BLaER1 (cell line): ENCODE measurements around the gene ZNF398.

ENCODE experiments used
- H3K27ac ChIP-seq: shearing (Covaris generic); formaldehyde crosslinking; 2 replicates; pipeline ENCODE4 v1.8.1; 2022
- H3K27me3 ChIP-seq: shearing (Covaris generic); formaldehyde crosslinking; 2 replicates; pipeline ENCODE4 v1.8.1; 2022
- H3K36me3 ChIP-seq: shearing (Covaris generic); formaldehyde crosslinking; 2 replicates; pipeline ENCODE4 v1.8.1; 2022
- H3K4me1 ChIP-seq: shearing (Covaris generic); formaldehyde crosslinking; 2 replicates; pipeline ENCODE4 v1.8.1; 2022
- H3K4me2 ChIP-seq: shearing (Covaris generic); formaldehyde crosslinking; 2 replicates; pipeline ENCODE4 v1.8.1; 2022
- H3K4me3 ChIP-seq: shearing (Covaris generic); formaldehyde crosslinking; 2 replicates; pipeline ENCODE4 v1.8.1; 2022
- H3K9ac ChIP-seq: shearing (Covaris generic); formaldehyde crosslinking; 2 replicates; pipeline ENCODE4 v1.8.1; 2022
- H3K9me3 ChIP-seq: shearing (Covaris generic); formaldehyde crosslinking; 2 replicates; pipeline ENCODE4 v1.8.1; 2022
- H4K20me1 ChIP-seq: shearing (Covaris generic); formaldehyde crosslinking; 2 replicates; pipeline ENCODE4 v1.8.1; 2022
- Cebpa-rat ChIP-seq: shearing (Covaris generic); IDR thresholded peaks from 2 replicates; pipeline ENCODE4 v1.8.1; 2022

The ZNF398 gene

DNA sequence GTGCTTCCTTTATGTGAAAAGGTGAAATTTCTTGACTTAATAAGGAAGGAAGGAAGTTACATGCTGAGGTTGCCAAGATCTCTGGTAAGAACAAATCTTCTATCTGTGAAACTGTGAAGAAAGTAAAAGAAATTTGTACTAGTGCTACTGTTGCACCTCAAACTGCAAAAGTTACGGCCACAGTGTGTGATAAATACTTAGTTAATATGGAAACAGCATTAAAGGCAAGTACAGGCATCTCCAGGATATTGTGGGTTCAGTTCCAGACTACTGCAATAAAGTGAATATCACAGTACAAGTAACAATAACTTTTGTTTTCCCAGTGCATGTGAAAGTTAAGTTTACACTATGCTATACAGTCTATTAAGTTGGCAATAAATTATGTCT, 25.3 kb downstream of the ZNF398 start:
- Histone ChIP-seq H3K9me3 (no peaks in the 10 kb centered on the region), H3K4me1 (no peaks in the 10 kb centered on the region), H3K36me3 (peaks cover 98% of the 10 kb centered on the region), H4K20me1 (0 out of 2 replicates have a peak, but pooled peaks cover 5% of the 10 kb centered on the region), H3K27me3 (no peaks in the 10 kb centered on the region), H3K4me3 (no peak overlapping the region), H3K27ac (no peak overlapping the region), H3K9ac (no peak overlapping the region), H3K4me2 (no peak overlapping the region)
- TF ChIP-seq Cebpa-rat: no peak

DNA sequence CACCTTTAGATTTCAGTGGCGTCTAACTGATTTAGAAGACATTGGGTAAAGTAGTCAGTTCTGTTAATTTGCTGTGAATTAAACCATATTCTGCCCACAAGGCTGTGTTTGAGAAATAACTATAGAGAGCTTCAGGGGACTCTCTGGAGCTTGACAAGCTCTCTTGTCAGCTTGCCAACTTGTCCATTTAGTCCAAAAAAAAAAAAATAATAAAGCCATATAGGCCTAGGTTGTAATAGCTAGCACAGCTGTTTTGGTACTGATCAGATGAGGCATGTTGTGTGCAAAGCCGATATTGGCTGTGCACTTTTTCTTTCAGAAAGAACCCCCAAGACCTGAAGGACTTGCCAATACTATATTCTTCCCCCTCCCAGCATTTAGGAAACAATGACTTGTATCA, 27.9 kb downstream of the ZNF398 start:
- Histone ChIP-seq H3K27me3 (no peaks in the 10 kb centered on the region), H3K4me1 (no peaks in the 10 kb centered on the region), H3K27ac (no peak overlapping the region), H3K4me2 (no peak overlapping the region), H3K9me3 (no peaks in the 10 kb centered on the region), H3K36me3 (peaks cover 98% of the 10 kb centered on the region), H4K20me1 (peaks cover 9% of the 10 kb centered on the region; the same call in 1 of the 2 replicates), H3K9ac (no peak overlapping the region), H3K4me3 (no peak overlapping the region)
- TF ChIP-seq Cebpa-rat: no peak

DNA sequence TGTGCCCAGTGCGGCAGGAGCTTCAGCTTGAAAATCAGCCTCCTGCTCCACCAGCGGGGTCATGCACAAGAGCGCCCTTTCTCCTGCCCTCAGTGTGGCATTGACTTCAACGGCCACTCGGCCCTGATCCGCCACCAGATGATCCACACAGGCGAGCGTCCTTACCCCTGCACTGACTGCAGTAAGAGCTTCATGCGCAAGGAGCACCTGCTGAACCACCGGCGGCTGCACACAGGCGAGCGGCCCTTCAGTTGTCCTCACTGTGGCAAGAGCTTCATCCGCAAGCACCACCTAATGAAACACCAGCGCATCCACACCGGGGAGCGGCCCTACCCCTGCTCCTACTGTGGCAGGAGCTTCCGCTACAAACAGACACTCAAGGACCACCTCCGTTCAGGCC, 32.0 kb downstream of the ZNF398 start:
- Histone ChIP-seq H3K27me3 (no peaks in the 10 kb centered on the region), H3K9ac (no peak overlapping the region), H3K4me1 (no peaks in the 10 kb centered on the region), H3K4me3 (no peak overlapping the region), H3K9me3 (no peaks in the 10 kb centered on the region), H4K20me1 (peaks cover 9% of the 10 kb centered on the region; the same call in 1 of the 2 replicates), H3K36me3 (peaks cover 97% of the 10 kb centered on the region), H3K4me2 (no peak overlapping the region), H3K27ac (no peak overlapping the region)
- no peak for TF ChIP-seq Cebpa-rat

DNA sequence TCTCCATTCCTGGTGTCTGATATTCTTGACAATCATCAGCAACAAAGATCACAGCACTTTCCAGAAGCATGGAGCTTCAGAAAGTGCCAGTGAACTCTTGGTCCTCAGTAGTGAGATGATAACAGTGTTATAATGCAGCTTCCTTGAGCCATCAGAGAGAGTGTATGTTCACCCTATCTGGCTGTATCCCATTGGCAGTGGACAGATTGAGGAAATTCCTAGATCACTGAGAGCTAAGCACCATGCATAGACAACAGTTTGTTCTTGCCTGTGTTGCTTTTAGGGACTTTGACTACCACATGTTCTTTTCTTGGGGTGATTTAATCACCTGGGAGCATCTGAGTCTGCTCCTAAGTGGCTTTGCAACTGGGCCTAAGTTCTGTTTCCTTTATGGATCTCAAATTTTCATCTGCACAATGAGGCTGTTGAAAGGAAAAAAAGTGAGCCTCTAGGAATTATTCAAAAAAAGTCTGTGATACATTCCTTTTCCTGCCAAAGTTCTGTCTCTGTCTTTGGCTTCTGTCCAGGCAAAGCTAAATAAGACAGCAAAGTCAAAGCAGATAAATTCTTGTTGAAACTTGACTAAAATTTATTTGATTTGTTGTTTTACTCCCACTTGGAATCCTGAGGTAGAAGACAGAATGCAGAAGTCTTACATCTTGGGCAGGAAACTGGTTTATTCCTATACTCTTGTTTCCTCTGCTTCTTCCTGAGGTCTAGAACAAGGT, 33.6 kb downstream of the ZNF398 start:
- H3K4me1 ChIP-seq: no peaks in the 10 kb centered on the region
- H3K4me2 ChIP-seq: no peak overlapping the region
- no peaks in the 10 kb centered on the region for H3K27me3 ChIP-seq
- TF ChIP-seq Cebpa-rat: no peak
- no peak overlapping the region for H3K27ac ChIP-seq
- H3K36me3 ChIP-seq: peaks cover 81% of the 10 kb centered on the region
- H3K9me3 ChIP-seq: no peaks in the 10 kb centered on the region
- H3K4me3 ChIP-seq: no peak overlapping the region
- H4K20me1 ChIP-seq: peaks cover 9% of the 10 kb centered on the region; the same call in 1 of the 2 replicates
- H3K9ac ChIP-seq: no peak overlapping the region

DNA sequence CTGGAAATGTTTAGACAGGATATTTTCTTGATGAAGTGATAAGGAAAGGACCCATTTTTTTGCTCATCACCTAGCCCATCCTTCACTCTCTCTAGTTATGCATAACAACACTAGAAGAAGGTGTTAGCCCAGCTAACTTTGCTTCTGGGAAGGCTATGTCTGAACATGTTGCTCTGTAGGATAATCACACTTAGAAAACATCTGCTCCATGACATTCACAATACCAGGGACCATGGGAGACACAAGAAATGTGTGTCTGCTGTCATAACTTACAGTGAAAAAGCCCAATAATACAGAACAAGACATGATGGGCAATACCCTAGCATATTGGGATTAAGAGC, 34.2 kb downstream of the ZNF398 start:
- Histone ChIP-seq H3K27ac (no peak overlapping the region), H3K9me3 (no peaks in the 10 kb centered on the region), H3K4me1 (no peaks in the 10 kb centered on the region)

DNA sequence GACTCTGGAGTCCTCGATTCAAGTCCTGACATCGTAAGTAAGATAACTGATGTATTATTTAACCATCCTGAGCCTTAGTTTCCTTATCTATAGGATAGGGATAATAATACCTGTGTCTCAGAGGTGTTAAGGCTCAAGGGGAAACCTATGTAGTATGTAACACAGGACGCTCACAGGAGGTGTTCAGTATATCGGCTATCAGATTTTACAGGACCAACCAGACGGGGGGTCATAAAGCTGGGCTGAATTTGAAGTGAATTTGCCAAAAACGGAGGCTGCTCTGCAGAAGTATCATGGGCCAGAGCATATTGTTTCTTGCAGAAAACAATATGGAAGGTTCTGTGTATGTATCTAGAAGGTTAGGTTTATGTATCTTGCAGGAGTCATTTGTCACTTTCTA, 37.0 kb downstream of the ZNF398 start:
- peaks cover 47% of the 10 kb centered on the region for H3K36me3 ChIP-seq
- H4K20me1 ChIP-seq: peaks cover 7% of the 10 kb centered on the region; the same call in 1 of the 2 replicates
- H3K27me3 ChIP-seq: no peaks in the 10 kb centered on the region
- no peak overlapping the region for H3K4me2 ChIP-seq
- no peak overlapping the region for H3K9ac ChIP-seq
- no peaks in the 10 kb centered on the region for H3K4me1 ChIP-seq
- no peaks in the 10 kb centered on the region for H3K9me3 ChIP-seq
- TF ChIP-seq Cebpa-rat: no peak
- H3K4me3 ChIP-seq: no peak overlapping the region
- no peak overlapping the region for H3K27ac ChIP-seq

More for the DNA sequence above, 34.2 kb downstream of the ZNF398 start:
- H3K36me3 ChIP-seq: peaks cover 76% of the 10 kb centered on the region
- no peak overlapping the region for H3K9ac ChIP-seq
- no peak overlapping the region for H3K4me2 ChIP-seq
- no peak overlapping the region for H3K4me3 ChIP-seq
- TF ChIP-seq Cebpa-rat: no peak
- no peaks in the 10 kb centered on the region for H3K27me3 ChIP-seq
- H4K20me1 ChIP-seq: peaks cover 9% of the 10 kb centered on the region; the same call in 1 of the 2 replicates

DNA sequence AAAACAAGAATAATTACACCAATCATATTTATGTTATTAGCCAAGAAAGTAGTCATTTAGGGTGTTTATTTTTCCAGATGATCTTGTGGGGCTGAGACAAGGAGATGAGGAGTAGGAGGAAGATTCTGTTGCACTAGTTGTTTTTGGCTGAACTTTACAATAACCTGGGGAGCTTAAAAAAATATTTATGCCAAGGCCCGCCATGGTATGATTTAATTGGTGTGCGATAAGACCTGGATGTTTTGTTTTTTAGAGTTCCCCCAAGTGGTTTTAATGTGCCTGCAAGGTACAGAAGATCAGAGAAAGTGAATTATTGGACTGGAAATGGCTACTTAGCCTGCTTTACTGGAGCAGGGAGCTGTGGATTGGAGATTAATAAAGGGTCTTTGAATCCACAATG, 41.0 kb downstream of the ZNF398 start:
- no peak overlapping the region for H3K9ac ChIP-seq
- no peak overlapping the region for H3K4me2 ChIP-seq
- no peak overlapping the region for H3K27ac ChIP-seq
- TF ChIP-seq Cebpa-rat: no peak
- H4K20me1 ChIP-seq: no peaks in the 10 kb centered on the region
- peaks cover 9% of the 10 kb centered on the region for H3K36me3 ChIP-seq
- no peak overlapping the region for H3K4me3 ChIP-seq
- H3K27me3 ChIP-seq: no peaks in the 10 kb centered on the region
- no peaks in the 10 kb centered on the region for H3K4me1 ChIP-seq
- H3K9me3 ChIP-seq: no peaks in the 10 kb centered on the region

DNA sequence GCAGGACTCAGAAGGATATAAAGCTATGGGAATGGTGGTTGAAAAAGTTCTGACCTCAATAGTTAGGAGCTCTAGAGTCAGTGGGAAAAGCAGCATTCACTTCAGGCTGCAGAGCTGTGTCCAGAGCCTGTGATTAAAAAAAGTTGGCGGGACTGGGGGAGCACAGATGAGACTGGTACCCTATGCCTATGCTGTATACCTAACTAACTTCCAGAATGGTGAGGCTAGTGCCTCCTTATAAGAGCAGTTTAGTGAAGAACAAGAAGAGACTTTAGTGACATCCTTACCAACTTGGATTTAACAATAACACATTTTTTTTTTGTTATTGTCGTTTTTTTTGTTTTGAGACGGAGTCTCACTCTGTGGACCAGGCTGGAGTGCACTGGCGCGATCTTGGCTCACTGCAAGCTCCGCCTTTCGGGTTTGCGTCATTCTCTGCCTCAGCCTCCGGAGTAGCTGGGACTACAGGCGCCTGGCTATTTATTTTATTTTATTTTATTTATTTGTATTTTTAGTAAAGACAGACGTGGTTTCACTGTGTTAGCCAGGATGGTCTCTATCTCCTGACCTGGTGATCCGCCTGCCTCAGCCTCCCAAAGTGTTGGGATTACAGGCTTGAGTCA, 41.5 kb downstream of the ZNF398 start:
- H3K9ac ChIP-seq: no peak overlapping the region
- TF ChIP-seq Cebpa-rat: no peak
- no peaks in the 10 kb centered on the region for H3K9me3 ChIP-seq
- no peak overlapping the region for H3K27ac ChIP-seq
- no peak overlapping the region for H3K4me2 ChIP-seq
- no peaks in the 10 kb centered on the region for H4K20me1 ChIP-seq
- no peaks in the 10 kb centered on the region for H3K4me1 ChIP-seq
- H3K27me3 ChIP-seq: no peaks in the 10 kb centered on the region
- H3K4me3 ChIP-seq: no peak overlapping the region
- peaks cover 6% of the 10 kb centered on the region for H3K36me3 ChIP-seq

DNA sequence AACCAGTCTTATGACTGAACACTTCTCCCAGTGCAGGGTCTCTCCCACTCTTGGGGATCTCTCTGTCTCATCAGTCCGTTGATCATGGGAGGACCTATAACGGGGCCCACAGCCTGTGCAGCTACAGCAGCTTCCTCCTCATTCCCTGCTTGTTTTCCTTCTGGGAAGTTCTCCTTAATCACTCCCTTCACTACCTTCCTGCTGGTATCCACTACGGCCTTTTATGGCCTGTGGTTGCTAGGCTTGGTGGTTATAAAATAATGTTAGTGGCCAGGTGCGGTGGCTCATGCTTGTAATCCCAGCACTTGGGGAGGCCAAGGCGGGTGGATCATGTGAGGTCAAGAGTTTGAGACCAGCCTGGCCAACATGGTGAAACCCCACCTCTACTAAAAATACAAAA, 44.6 kb downstream of the ZNF398 start:
- no peaks in the 10 kb centered on the region for H3K27me3 ChIP-seq
- no peak overlapping the region for H3K27ac ChIP-seq
- peaks cover 12% of the 10 kb centered on the region for H3K4me1 ChIP-seq
- H3K4me2 ChIP-seq: peak overlapping the region; percentile 55
- H3K36me3 ChIP-seq: no peaks in the 10 kb centered on the region
- no peak overlapping the region for H3K4me3 ChIP-seq
- no peaks in the 10 kb centered on the region for H3K9me3 ChIP-seq
- H4K20me1 ChIP-seq: peaks cover 14% of the 10 kb centered on the region
- H3K9ac ChIP-seq: no peak overlapping the region
- no peak for TF ChIP-seq Cebpa-rat

DNA sequence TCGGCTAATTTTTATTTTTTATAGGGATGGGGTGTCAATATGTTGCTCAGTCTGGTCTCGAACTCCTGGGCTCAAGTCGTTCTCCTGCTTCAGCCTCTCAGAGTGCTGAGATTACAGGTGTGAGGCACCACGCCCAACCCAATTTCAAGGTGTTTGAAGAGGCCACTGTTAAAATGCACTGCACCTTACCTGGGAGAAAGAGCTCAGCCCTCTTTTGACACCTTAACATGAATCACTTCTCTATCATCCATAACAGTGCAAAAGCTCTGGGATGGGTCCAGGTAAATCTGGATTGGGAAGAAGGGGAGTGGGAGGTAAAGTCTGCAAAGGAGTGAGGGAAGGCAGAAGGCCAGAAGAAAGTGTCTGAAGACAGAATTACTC, 47.5 kb downstream of the ZNF398 start:
- Histone ChIP-seq H3K4me2 (peak overlapping the region; percentile 97), H3K36me3 (peaks cover 23% of the 10 kb centered on the region), H3K27me3 (no peaks in the 10 kb centered on the region), H3K27ac (peak overlapping the region; percentile 96), H3K4me3 (peak overlapping the region; percentile 99), H3K4me1 (peaks cover 20% of the 10 kb centered on the region), H3K9ac (peak overlapping the region; percentile 98), H3K9me3 (no peaks in the 10 kb centered on the region), H4K20me1 (peaks cover 44% of the 10 kb centered on the region)
- no peak for TF ChIP-seq Cebpa-rat
